Activated naive CD4-positive, alpha-beta T cell treated with anti-CD3 and anti-CD28 coated beads, Interleukin-2, amount 50 U/mL, for 16 hours (primary cell): ENCODE results near the gene CAB39.
A peak's percentile ranks its signal among the peaks of the same experiment; 100 is the strongest.

Experiments used
- DNase-seq: peaks from one replicate; pipeline ENCODE4 v3.0.0-alpha.2; 2020

Gene CAB39

GRCh38 chr2:230758566-230759480 lies 46.2 kb downstream of the CAB39 start:
- DNase-seq, result no peak

- DNase-seq, result no peak
These were observed 47.0 kb downstream of the CAB39 start for GRCh38 chr2:230759481-230760167.

DNA sequence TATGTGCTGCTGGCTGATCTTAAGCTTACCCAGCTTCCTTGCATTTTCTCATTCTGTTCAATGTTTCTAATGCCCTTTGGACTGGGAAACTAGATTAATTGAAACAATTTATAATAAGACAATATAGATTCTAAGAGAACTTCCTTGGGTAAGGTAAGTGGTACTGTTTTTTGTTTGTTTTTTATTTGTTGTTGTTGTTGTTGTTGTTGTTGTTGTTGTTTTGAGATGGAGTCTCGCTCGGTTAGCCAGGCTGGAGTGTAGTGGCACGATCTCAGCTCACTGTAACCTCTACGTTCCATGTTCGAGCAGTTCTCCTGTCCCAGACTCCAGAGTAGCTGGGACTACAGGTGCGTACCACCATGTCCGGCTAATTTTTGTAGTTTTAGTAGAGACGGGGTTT lies 49.1 kb downstream of the CAB39 start:
- DNase-seq, result no peak

- DNase-seq, result peak; percentile 32
These were observed 49.8 kb downstream of the CAB39 start for GRCh38 chr2:230762317-230762896.

GRCh38 chr2:230764346-230764745 lies 51.7 kb downstream of the CAB39 start:
- DNase-seq, result no peak

DNA sequence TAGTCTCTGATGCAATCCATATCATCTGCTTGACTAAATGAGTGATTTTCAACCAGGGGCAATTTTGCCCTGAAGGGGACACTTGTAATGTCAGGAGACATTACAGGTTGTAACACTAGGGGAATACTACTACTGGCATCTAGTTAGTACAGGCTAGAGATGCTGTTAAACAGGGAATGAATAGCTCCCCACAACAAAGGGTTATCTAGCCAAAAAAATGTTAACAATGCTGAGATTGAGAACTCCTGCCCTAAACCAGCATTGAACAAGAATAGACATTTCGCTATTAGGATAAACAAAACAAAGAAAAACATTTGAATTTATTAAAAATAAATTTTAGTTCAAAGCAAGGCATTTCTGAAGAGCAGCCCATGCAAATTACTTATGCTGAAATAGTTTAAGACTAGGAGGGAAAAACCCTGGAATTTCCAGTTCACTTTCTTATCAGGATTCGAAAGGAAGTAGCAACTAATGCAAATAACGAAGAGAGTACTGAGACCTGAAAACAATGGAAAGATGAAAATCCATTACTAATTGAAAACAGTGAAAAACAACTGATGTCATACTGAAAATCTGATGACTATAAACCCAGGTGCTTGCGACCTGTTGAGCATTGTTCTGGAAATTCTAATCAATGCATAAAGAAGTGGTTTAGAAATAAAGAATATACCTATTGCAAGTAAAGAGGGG lies 53.1 kb downstream of the CAB39 start:
- no peak for DNase-seq

DNA sequence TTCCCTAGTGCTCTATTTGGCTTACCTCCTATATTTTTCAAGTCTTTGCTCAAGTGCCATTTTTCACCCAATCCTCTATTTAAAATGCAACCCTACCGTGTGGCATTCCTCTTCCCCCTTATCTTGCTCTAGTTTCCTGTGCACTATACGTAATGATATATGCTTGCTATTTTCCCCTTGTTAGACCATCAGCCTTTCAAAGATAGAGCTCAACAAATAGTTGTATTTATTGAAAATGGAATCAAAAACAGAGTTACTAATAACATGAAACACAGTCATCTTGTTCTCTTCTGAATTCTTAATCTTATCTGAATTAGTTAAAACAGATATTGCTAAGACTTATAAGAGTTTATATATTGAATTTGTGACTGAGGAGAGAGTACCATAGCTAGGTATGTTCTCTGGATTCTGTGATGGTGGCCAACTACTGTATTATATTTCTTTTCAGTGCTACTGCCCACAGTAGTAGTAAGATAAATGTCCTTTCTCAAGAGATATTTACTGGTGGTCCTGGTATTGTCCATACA lies 55.3 kb downstream of the CAB39 start:
- DNase-seq, result no peak

DNA sequence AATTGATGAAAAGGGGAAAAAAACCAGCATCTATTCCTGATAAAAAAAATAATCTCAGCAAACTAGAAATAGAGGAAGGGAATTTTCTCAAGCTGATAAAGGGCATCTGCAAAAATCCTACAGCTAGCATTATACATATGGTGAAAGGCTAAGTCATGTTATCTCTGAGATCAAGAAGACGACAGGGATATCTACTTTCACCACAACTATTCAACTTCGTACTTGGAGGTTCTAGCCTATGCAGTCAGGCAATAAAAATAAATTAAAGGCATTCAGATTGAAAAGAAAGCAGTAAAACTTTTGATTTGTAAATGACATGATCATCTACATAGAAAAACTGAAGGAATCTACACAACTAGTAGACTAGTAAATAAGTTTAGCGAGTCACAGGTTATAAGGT lies 58.2 kb downstream of the CAB39 start:
- no peak for DNase-seq

DNA sequence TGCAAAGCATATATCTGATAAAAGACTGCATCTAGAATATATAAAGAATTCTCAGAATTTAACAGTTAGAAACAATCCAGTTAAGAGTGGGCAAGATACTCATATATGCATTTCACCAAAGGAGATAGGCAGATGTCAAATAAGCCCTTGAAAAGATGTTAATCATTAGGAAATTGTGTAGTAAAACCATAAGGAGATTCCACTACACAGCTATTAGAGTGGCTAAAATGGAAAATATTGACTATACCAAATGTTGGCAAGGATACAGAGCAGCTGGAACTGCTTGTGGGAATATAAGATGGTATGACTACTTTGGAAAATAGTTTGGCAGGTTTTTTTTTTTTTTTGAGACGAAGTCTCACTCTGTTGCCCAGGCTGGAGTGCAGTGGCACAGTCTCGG lies 59.5 kb downstream of the CAB39 start:
- DNase-seq, result no peak

DNA sequence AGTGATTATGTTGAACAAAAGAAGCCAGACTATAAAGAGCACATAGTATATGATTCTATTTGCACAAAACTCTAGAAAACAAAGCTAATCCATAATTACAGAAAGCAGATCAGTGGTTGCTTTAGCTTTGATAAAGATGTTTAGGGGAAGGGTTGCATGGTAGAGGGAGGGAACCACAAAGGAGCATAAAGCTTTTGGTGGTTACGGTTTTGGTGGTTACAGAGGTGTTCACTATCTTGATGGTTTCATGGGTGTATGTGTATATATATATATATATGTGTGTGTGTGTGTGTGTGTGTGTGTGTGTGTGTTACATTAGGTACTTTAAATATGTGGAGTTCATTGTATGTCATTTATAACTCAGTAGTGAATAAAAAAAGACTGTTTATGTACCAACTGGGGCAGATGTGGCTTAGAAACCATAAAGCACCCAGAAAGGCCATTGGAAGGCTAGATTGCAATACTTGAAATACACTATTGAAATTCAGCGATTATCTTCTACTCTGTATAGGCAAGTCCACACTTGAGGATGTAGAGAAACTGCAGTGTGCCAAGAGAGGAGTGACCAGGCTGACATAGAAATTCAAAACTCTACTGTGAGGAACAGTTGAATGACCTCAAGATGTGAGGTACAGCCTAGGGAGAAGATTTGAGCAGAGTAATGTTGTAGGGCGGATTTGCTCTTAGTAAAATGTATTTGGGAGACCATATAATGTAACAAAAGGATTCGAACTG lies 60.6 kb downstream of the CAB39 start:
- DNase-seq, result no peak

DNA sequence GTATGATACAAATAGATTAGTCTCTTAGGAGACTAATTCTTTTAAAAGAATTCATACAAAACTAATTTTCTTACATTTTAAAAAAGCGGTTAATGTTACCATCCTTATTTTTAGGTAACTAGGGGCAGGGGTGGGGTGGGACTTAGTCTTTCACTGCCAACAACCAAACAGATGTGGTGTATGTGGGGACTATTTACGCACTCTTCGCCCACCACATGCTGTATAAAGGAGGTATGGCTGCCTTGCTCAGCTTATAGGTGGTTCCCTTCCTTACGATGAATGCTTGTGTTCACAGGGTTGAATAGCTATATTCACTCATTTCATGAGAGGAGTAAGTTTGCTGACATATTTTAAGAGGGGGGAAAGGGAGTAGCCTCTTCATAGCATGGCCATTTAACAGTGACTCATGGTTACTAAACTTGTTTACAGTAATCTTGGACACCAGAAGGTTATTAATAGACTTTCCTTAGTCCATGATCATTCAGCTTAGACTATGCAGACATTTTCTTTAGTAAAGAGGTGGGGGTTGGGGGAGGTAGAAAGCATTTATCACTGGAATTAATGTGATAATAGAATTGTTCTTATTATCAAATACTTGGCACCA lies 61.8 kb downstream of the CAB39 start:
- no peak for DNase-seq

DNA sequence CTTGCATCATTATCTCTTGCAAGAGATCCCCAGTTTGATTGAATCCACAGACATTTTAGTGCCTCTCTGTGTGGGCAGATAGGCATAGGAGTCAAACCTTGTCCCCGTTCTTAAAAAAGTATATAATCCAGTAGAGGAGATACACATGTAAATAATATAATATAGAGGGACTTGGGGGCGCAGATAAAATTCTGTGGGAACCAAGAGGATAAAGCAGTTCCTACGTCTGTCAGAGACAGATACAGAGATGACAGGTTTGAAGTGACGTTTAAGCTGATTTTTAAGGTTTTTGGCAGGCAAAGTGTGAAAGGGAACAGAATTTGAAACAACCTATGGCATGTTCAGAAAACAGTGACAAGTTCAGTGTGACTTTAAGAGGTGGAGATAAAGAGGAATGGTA lies 63.1 kb downstream of the CAB39 start:
- DNase-seq, result no peak

- DNase-seq, result no peak
These were observed 65.1 kb downstream of the CAB39 start for GRCh38 chr2:230777721-230778120.

DNA sequence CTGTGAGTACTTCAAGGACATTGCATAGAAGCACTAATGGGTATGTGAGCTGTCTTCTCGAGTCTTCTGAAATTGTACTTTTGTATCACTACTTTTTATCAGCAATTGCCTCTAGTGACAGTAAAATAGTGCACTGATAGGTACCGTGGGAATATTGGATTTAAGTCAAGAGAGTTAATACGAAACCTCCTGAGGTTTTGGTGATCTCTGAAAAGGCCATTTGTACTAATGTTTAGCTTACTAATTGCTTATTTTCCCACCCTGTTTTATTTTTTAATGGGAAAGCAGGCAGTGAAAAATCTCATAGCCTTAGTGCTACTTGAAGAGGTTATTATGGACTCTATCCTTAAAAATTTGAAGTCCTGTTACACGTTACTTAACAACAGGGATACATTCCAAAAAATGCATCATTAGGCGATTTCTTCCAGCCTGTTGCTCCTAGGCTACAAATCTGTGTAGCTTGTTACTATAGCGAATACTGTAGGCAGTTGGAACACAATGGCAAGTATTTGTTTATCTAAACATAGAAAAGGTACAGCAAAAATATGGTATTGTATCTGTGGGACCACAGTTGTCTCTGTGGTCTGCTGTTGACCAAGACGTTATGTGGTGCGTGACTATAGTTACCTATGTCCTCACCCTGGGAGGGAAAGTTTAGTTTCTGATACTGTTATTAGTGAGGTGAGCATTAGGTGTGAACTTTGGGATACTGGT lies 65.9 kb downstream of the CAB39 start:
- no peak for DNase-seq

DNA sequence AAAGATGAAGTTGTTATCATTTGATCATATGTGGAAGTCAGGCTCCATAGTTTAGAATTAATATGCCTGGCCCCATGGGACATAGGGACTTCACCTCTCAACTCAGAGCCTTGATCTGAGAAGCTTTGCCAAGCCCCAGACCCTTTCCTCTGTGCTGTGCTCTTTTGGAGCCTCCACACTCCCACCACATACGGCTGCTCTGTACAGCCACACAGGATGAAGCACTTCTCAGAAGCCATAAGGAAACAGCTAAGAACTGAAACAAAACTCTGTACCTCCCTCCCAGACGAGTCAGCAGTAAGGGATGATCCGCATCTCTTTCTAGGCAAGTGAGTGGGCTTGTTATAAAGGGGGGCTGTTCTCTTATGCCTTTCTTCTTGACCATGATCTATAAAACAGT lies 66.5 kb downstream of the CAB39 start:
- no peak for DNase-seq

DNA sequence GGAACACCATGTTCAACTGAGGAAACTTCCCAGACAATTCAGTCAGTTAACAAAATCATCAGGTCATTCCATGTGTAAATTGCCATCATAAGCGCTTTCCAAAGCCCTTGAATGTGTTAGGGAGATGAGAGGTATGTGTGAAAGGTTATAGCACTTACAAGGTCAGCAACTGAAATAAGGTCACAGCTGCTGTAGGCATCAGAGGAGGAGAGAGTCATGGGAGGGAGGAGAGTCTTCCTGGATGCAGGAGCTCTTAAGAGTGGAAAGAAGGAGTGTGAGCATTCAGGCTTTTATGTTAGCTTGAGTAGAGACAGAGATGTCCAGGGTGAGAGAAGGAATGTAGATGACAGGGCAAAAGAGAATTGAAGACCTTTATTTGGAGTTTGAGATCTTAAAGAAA lies 67.0 kb downstream of the CAB39 start:
- no peak for DNase-seq

- DNase-seq, result no peak
These were observed 68.6 kb downstream of the CAB39 start for GRCh38 chr2:230781130-230781797.

- DNase-seq, result no peak
These were observed 70.5 kb downstream of the CAB39 start for GRCh38 chr2:230783101-230783500.

DNA sequence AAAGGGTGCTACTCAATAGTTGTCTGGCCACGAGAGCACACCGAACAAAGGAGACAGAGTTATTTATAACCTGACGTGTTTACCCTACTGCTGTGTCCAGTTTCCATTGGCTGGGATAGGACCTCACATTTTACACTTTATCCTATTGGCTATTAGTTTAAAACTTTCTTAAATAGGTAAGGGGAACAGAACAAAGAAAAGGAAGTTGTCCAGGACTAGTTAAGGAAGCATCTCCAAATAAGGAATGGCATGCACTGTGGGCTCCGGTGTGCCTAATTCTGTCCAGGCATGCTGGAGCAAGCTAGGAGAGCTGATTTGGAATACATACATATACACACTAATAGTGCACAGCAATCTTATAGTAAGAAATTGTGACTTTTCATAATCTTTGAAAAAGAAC lies 72.2 kb downstream of the CAB39 start:
- DNase-seq, result no peak

DNA sequence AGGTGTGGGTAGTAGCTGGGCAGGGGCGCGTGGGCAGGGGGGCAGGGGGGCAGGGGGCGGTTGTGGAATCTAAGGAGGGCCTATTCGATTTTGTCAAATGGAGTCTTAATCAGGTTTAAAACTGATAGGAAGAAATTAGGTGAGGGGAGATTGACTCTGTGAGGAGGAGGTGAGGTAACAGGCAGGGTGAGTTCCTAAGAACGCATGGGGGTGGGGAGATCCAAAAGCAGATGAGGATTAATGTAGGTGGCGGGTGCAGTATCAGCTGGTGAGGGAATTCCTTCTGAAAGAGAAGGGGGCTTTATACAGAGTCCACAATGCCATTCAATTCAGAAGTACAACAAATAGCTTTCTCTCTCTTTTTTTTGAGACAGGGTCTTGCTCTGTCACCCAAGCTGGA lies 72.7 kb downstream of the CAB39 start:
- no peak for DNase-seq

- DNase-seq, result no peak
These were observed 74.5 kb downstream of the CAB39 start for GRCh38 chr2:230787101-230787500.
